Aorta (tissue), 5 donors: ENCODE data around the gene ZNF518A. TPM values are rescaled to one million over a fixed set of nuclear protein-coding genes. Genes with fewer than 3 reads are reported as not detected.
A peak's percentile ranks its signal among the peaks of the same experiment; 100 is the strongest.

ENCODE experiments used
- ATAC-seq: fragments of 200-7000 bp; cut with Tn5 transposase; one replicate; pipeline ENCODE4 v1.9.1; 2022; ENCODE audit warnings: moderate library complexity; ENCODE audit not compliant: low FRiP score
- DNase-seq, 2 donors: peaks; one replicate each; pipeline ENCODE4 v3.0.0-alpha.2; 2020
- H3K27ac ChIP-seq, 2 donors: one replicate each; pipeline ENCODE4 v1.5.1; 2013; ENCODE audit warnings: low read length in 2 of 2, mild to moderate bottlenecking in 2 of 2, moderate library complexity in 2 of 2, control low read depth in 1 of 2, inconsistent platforms in 1 of 2, low read depth in 1 of 2
- H3K27me3 ChIP-seq, 2 donors: one replicate each; pipeline ENCODE4 v1.6.1; 2013; ENCODE audit warnings: control low read depth in 1 of 2, low read length in 1 of 2, mild to moderate bottlenecking in 1 of 2, moderate library complexity in 1 of 2; ENCODE audit not compliant: insufficient read depth in 2 of 2, control insufficient read depth in 1 of 2
- H3K36me3 ChIP-seq, 2 donors: one replicate each; pipeline ENCODE4 v1.6.1; 2013; ENCODE audit warnings: control low read depth in 1 of 2, low read length in 1 of 2, mild to moderate bottlenecking in 1 of 2; ENCODE audit not compliant: insufficient read depth in 2 of 2, control insufficient read depth in 1 of 2
- H3K4me1 ChIP-seq, 2 donors: one replicate each; pipeline ENCODE4 v1.6.1; 2013; ENCODE audit warnings: low read length in 2 of 2, control low read depth in 1 of 2, mild to moderate bottlenecking in 1 of 2, moderate library complexity in 1 of 2; ENCODE audit not compliant: insufficient read depth in 2 of 2, control insufficient read depth in 1 of 2
- H3K4me3 ChIP-seq, 2 donors: one replicate each; pipeline ENCODE4 v1.5.1; 2013; ENCODE audit warnings: low read length in 2 of 2, control low read depth in 1 of 2, mild to moderate bottlenecking in 1 of 2
- H3K9me3 ChIP-seq: one replicate; pipeline ENCODE4 v1.6.1; 2013; ENCODE audit warnings: mild to moderate bottlenecking, low read length; ENCODE audit not compliant: control insufficient read depth
- WGBS, 2 donors: extraction: QIAGEN DNeasy Blood & Tissue Kit; methylation state at CpG; one replicate each; pipeline ENCODE4 v1.1.7; 2013; 5-methylcytosine and 5-hydroxymethylcytosine counted together
- intact Hi-C, 2 donors: fragments of 100-400 bp; cut with DNase I; formaldehyde crosslinking; loops; one replicate each; pipeline versions ENCODE4 v1.14.2 to v1.15.0; 2022
- polyA plus RNA-seq, 2 donors: library from polyadenylated mRNA; stranded (reverse); fragments of 200-250 nt; gene quantifications; one replicate each; pipeline ENCODE4 v1.2.3, GENCODE V29; 2013
- total RNA-seq, 2 donors: library from RNA; stranded (reverse); fragmentation: NEBNext Ultra II Directional; extraction: Animal tissue kit (Norgen Biotek cat#: 25700); gene quantifications; one replicate each; pipeline ENCODE4 v1.2.1, GENCODE V29; 2021
- donor health status: healthy with polysubstance abuse.
- donor health status: Bipolar disorder and iron deficiency.
- donor health status: DM: no; HTN: no; CAD: no.
- donor health status: DM: no; HTN: no; CAD: no.
- donor health status: DM: yes; HTN: yes; CAD: no.

Gene ZNF518A
- total and polyA plus RNA-seq, 4 donors = 5.1 to 25.0 (median 12.1) TPM

DNA sequence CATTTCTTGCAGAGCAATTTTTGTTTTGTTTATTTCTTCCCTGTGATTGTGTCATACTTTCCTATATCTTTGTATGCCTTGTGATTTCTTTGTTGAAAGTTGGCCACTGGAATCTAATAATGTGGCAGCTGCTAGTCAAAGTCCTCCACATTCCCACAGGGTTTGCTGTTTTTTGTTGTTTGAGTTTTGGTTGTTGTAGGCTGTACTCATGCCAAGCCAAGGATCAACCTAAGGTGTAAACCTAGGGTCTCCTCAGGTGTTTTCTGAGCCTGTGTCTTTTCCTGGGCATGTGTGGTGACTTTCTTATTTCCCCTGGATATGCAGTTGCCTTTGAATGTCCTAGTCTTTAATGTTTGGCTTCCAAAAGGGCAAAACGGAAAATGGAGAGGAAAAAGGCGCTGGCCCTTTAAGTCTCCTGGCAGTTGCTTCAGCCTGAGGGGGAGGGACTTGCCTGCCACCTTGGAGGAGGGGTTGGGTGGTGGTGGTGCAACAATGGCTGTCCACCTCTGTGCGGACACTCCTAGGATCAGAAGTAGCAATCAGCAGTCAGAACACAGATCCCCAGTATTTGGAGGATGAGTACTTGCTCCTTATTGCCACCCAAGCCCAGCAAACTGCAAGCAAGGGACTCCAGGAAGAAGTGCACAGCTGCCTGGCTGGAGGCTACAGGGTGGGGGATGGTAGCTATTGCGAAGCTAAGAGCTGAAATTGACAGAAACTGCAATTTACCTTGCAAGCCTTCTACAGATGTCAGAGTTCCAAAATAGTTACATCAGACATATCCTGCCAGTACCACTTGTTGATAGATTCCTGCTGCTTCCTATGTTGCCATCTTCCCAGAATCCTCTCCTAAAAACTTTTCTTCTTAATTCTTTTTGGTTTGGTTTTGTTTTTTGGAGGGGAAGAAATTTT, 5.6 kb upstream of the ZNF518A start:
- Histone ChIP-seq H3K27ac (no peak overlapping the region), H3K4me1 (no peaks in the 10 kb centered on the region), H3K4me3 (no peak overlapping the region), H3K27me3 (no peaks in the 10 kb centered on the region), H3K9me3 (no peaks in the 10 kb centered on the region), H3K36me3 (no peaks in the 10 kb centered on the region)
- 9% methylated on average over 4 of the region's 4 CpGs for WGBS, 2 donors
- intact Hi-C loops = no loop called here
- DNase-seq (no peak), ATAC-seq (no peak)

DNA sequence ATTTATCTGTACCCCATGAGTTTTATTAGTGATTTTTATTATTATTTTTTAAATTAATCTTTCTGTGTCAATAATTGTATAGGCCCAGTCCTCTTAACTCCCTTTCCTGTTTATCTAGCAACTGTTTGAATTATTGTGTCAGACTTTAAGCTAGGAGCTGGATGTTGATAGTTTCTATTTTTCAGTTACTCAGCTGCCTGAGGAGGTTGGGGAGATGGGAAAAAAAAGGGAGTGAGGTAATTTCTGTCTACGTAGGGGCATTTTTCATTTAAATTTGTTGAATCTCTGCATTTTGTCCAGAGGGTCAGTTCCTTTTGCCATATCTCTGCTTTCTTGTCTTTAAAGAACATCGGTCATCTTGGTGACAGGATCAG, 5.0 kb upstream of the ZNF518A start:
- intact Hi-C loops = no loop called here
- Histone ChIP-seq H3K36me3 (no peaks in the 10 kb centered on the region), H3K27ac (no peak overlapping the region), H3K4me3 (no peak overlapping the region), H3K9me3 (no peaks in the 10 kb centered on the region), H3K4me1 (no peaks in the 10 kb centered on the region), H3K27me3 (no peaks in the 10 kb centered on the region)
- DNase-seq = no peak
- 54 to 59% methylated on average over 2 of the region's 2 CpGs for WGBS, 2 donors
- ATAC-seq = no peak

DNA sequence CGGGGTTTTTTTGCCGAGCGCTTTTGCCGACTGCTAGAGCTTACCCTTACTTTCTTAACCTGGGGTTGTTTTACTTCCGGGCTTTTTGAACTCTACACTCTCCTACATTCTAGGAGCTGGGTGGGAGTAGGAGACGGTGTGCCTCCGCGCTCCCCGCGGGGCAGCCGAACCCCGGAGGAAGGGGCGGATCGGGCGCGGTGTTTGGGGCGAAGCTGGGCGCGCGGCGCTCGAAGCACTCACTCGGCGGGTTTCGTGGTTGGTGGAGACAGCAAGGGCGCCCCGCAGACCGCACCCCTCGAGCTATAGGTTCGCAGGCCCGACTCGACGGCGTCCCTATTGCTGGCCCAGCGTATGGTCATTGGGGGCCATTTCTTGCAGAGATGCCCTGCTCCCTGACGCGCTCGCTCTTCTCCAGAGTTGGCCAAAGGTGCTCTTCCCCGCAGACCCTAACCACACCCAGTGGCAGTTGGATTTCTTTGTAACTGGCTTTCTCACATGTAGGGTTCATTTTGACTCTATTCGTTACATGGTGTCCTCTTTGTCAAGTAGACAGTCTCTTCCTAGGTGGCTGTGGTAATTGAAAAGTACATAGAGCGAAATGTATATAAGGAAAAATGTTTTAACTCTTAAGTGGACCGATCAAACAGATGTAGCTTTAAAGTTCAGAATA, 364 bp downstream of the ZNF518A start:
- DNase-seq (peak; percentile 83 to 90), ATAC-seq (peak; percentile 91)
- Histone ChIP-seq H3K4me3 (peak overlapping the region; percentile 68 to 79), H3K27me3 (no peaks in the 10 kb centered on the region), H3K36me3 (no peaks in the 10 kb centered on the region), H3K4me1 (peaks cover 0 to 4% of the 10 kb centered on the region in 2 donors), H3K27ac (peak overlapping the region; percentile 58 to 83), H3K9me3 (no peaks in the 10 kb centered on the region)
- 1% methylated on average over 42 of the region's 42 CpGs for WGBS, 2 donors
- intact Hi-C loops = loop anchor here (1.0 to 2.0 kb wide), 2 partner anchors 40 kb away; no protein-coding TSS in a partner anchor

DNA sequence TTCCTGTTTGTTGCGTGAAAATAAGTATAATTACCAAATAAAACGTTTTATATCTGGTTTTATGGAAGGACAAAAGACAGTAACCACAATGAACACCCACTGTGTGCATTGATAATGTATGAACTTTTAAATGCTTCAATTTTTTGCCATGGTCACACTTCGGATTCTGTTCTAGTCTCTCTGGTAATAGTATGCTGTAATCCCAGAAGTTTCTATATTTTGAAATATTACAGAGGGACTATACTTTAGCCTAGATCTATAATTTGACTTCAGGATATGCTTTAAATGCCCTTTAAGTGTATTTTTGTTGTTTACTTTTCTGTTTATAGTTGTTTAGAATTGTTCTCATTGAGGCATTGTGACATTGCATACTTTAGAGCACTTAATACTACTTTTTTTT, 1.5 kb downstream of the ZNF518A start:
- no peaks in the 10 kb centered on the region for H3K36me3 ChIP-seq
- 81 to 84% methylated on average over 3 of the region's 3 CpGs for WGBS, 2 donors
- ATAC-seq = no peak
- no peak for DNase-seq
- H3K4me1 ChIP-seq = peaks cover 0 to 4% of the 10 kb centered on the region in 2 donors
- H3K27ac ChIP-seq = no peak overlapping the region
- H3K9me3 ChIP-seq = no peaks in the 10 kb centered on the region
- H3K27me3 ChIP-seq = no peaks in the 10 kb centered on the region
- intact Hi-C loops = loop anchor here in 1 of 2 donors (2.0 kb wide), 1 partner anchor 41 kb away; no protein-coding TSS in a partner anchor
- H3K4me3 ChIP-seq = no peak overlapping the region

DNA sequence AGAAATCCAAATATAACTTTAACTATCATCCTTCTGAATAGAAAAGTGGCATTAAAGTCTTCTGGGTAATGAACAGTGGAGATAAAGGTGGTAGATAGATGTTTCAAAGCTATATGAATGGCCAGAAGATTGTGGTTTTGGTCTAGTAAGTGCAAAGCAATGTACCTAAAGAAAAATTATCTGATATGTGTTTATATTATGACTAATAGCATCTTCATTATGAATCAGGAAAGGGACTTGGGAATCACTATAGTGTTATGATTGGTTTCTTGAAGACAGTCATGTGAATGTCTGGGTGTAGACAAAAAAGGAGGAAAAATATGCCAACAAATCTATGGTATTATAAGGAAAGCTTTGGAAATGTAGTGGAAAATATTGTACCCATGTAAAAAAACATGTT, 3.0 kb downstream of the ZNF518A start:
- H3K36me3 ChIP-seq = peaks cover 0 to 2% of the 10 kb centered on the region in 2 donors
- intact Hi-C loops = no loop called here

DNA sequence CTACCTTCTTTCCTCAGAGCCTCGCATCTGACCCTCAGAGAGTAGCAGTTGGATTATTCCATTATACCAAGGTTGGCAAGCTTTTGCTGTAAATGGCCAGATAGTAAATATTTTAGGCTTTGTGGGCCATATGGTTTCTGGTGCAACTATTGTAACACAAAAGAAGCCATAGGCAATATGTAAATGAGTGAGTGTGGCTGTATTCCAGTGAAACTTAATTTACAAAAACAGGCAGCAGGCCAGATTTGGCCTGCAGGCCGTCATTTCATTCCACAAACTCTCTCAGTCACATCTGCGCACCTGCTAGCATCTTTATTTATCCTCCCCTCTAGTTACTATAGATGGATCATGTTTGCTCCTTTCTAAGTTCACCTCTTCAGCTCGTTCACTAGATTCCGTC, 6.7 kb downstream of the ZNF518A start:
- DNase-seq = no peak
- Histone ChIP-seq H3K27ac (no peak overlapping the region), H3K36me3 (peaks cover 0 to 2% of the 10 kb centered on the region in 2 donors), H3K27me3 (no peaks in the 10 kb centered on the region), H3K9me3 (no peaks in the 10 kb centered on the region), H3K4me1 (no peaks in the 10 kb centered on the region), H3K4me3 (no peak overlapping the region)
- no peak for ATAC-seq
- intact Hi-C loops = no loop called here
- WGBS, 2 donors = 94 to 95% methylated on average over 5 of the region's 5 CpGs

More for the DNA sequence above, 3.0 kb downstream of the ZNF518A start:
- ATAC-seq = no peak
- Histone ChIP-seq H3K27me3 (no peaks in the 10 kb centered on the region), H3K27ac (no peak overlapping the region), H3K9me3 (no peaks in the 10 kb centered on the region), H3K4me1 (peaks cover 0 to 4% of the 10 kb centered on the region in 2 donors), H3K4me3 (no peak overlapping the region)
- DNase-seq = no peak

DNA sequence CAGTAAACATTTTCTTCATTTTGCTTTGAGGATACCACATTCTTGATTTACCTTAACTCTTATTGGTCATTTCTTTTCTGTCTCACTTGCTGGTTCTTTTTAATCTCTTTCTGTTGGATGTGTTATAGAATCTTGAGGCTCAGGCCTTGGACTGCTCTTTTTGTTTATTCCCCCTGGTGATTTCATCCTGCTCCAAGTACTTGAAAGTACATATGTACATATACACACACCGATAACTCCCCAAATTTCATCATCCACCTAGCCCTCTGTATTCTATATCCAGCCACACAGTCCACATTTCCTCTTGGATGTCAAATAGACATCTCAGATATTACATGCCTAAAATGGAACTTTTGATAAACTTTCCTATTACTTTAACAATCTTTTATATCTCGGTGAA, 7.5 kb downstream of the ZNF518A start:
- DNase-seq = no peak
- Histone ChIP-seq H3K4me1 (no peaks in the 10 kb centered on the region), H3K36me3 (peaks cover 0 to 2% of the 10 kb centered on the region in 2 donors), H3K4me3 (no peak overlapping the region), H3K27me3 (no peaks in the 10 kb centered on the region), H3K27ac (no peak overlapping the region), H3K9me3 (no peaks in the 10 kb centered on the region)
- ATAC-seq = no peak
- intact Hi-C loops = no loop called here
- 96 to 97% methylated on average over 2 of the region's 2 CpGs for WGBS, 2 donors

DNA sequence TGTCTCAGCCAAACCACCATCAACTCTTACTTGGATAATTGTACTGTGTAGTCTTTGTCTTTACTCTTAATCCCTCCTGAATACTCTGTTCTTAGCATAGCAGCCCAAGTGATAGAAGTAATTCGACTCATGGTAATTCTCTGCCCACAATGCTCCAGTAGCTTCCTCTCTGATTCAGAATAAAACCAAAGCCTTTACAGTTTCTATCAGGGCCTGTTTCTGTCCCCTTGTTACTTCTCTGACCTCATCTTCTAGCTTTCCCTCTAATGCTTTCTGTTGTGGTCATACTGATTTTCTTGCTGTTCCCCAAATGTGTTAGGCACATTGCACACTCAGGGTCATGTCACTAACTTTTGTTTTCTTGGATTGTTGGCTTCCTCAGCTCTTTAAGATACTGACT, 8.0 kb downstream of the ZNF518A start:
- H3K4me3 ChIP-seq = no peak overlapping the region
- no peak for DNase-seq
- no peak overlapping the region for H3K27ac ChIP-seq
- intact Hi-C loops = no loop called here
- 89 to 95% methylated on average over 1 of the region's 1 CpG for WGBS, 2 donors
- no peaks in the 10 kb centered on the region for H3K27me3 ChIP-seq
- H3K4me1 ChIP-seq = no peaks in the 10 kb centered on the region
- no peak for ATAC-seq
- H3K36me3 ChIP-seq = peaks cover 0 to 2% of the 10 kb centered on the region in 2 donors
- H3K9me3 ChIP-seq = no peaks in the 10 kb centered on the region
